K562 (cell line): Measurements from ENCODE around the gene CPEB1. TPM values are rescaled to one million over a fixed set of nuclear protein-coding genes. Genes with fewer than 3 reads are reported as not detected.

Source experiments
- ATAC-seq: fragments of 200-7000 bp; cut with Tn5 transposase; 3 replicates; pipeline ENCODE4 v1.9.1; 2020; ENCODE audit warnings: moderate library complexity
- BruUV-seq: library from RNA; stranded (reverse); fragments of 400-500 nt; replicated peaks from 2 replicates; lab custom pipeline; 2021; lab: Mats Ljungman, UMichigan
- CTCF ChIA-PET: fragments of 300-600 bp; formaldehyde crosslinking; extraction: SDS; loops from one replicate; lab custom pipeline; 2021; ENCODE audit warnings: low intra/inter-chr PET ratio; lab: Yijun Ruan, JAX
- POLR2A ChIA-PET: fragments of 300-600, 350-650 bp; sonication (Branson Sonifier 250); formaldehyde crosslinking; extraction: SDS; loops from one replicate; lab custom pipeline; 2021; ENCODE audit warnings: antibody characterized with exemption, inconsistent platforms; lab: Yijun Ruan, JAX
- DNase-seq, 4 experiments: peaks; one replicate each; pipeline versions ENCODE4 v3.0.0 to v3.0.0-alpha.2; 2011 to 2018; ENCODE audit warnings: low spot score in 3 of 4, mixed read lengths in 3 of 4; ENCODE audit errors: extremely low read depth in 1 of 4
- FAIRE-seq: peaks from 2 replicates; lab custom pipeline; 2011; peaks lifted over from hg19 to GRCh38; lab: Jason Lieb, UNC
- H2AFZ ChIP-seq: 2 replicates; pipeline ENCODE4 v1.6.0; 2011; ENCODE audit warnings: low read depth, low read length, control low read depth, inconsistent platforms
- H3K27ac ChIP-seq: fragments of 200-600 bp; 3 replicates; pipeline ENCODE4 v1.8.0; 2011; ENCODE audit warnings: low read depth, mild to moderate bottlenecking, control low read depth, inconsistent platforms, low read length, moderate library complexity, mixed read lengths; ENCODE audit errors: extremely low read depth
- H3K27me3 ChIP-seq, 2 experiments: fragments of 300-600 bp in 1 of 2; 2 replicates in 1 of 2; 3 replicates in 1 of 2; pipeline versions ENCODE4 v1.6.0 to v1.8.0; 2011; ENCODE audit warnings: inconsistent platforms in 2 of 2, low read length in 2 of 2, mild to moderate bottlenecking in 1 of 2, mixed read lengths in 1 of 2, moderate library complexity in 1 of 2; ENCODE audit not compliant: control insufficient read depth in 2 of 2, insufficient read depth in 2 of 2
- H3K36me3 ChIP-seq: fragments of 300-600 bp; 3 replicates; pipeline ENCODE4 v1.8.0; 2011; ENCODE audit warnings: mild to moderate bottlenecking, low read length, inconsistent platforms; ENCODE audit not compliant: control insufficient read depth, insufficient read depth
- H3K4me1 ChIP-seq, 2 experiments: fragments of 200-600 bp in 1 of 2; replicated peaks in 1 of 2; 2 replicates in 1 of 2; 3 replicates in 1 of 2; pipeline versions ENCODE4 v1.5.1 to v1.8.0; 2011; ENCODE audit warnings: inconsistent platforms in 2 of 2, low read length in 2 of 2, mild to moderate bottlenecking in 1 of 2, mixed read lengths in 1 of 2, moderate library complexity in 1 of 2; ENCODE audit not compliant: control insufficient read depth in 2 of 2, insufficient read depth in 2 of 2
- H3K4me2 ChIP-seq: 2 replicates; pipeline ENCODE4 v1.6.1; 2011; ENCODE audit warnings: low read length, control low read depth, inconsistent platforms, mixed read lengths; ENCODE audit not compliant: insufficient read depth
- H3K4me3 ChIP-seq: fragments of 200-600 bp; sonication (generic), shearing (Covaris generic); 2 replicates; pipeline ENCODE4 v1.5.1; 2016; ENCODE audit warnings: control low read depth, inconsistent platforms
- H3K79me2 ChIP-seq: fragments of 200-600 bp; 3 replicates; pipeline ENCODE4 v1.8.0; 2011; ENCODE audit warnings: low read length, inconsistent platforms; ENCODE audit not compliant: control insufficient read depth, insufficient read depth
- H3K9ac ChIP-seq, 2 experiments: 2 replicates each; pipeline versions ENCODE4 v1.6.0 to v1.6.1; 2011; ENCODE audit warnings: low read depth in 2 of 2, low read length in 2 of 2, control low read depth in 1 of 2, inconsistent platforms in 1 of 2, mild to moderate bottlenecking in 1 of 2, mixed read lengths in 1 of 2; ENCODE audit not compliant: insufficient read depth in 1 of 2
- H3K9me1 ChIP-seq: one replicate; pipeline ENCODE4 v1.6.0; 2011; ENCODE audit warnings: inconsistent platforms, mild to moderate bottlenecking, low read length, moderate library complexity; ENCODE audit not compliant: control insufficient read depth, insufficient read depth
- H3K9me3 ChIP-seq: replicated peaks from 2 replicates; pipeline ENCODE4 v1.5.1; 2011; ENCODE audit warnings: low read depth, low read length, inconsistent platforms; ENCODE audit not compliant: control insufficient read depth, insufficient read depth
- H4K20me1 ChIP-seq: replicated peaks from 2 replicates; pipeline ENCODE4 v1.6.1; 2011; ENCODE audit warnings: low read length, inconsistent platforms, mixed read lengths; ENCODE audit not compliant: control insufficient read depth, insufficient read depth
- ARID1B ChIP-seq: fragments of 450-650 bp; IDR thresholded peaks from 2 replicates; pipeline ENCODE4 v1.6.1; 2016; ENCODE audit warnings: antibody characterized with exemption, mild to moderate bottlenecking, inconsistent platforms
- CTBP1 ChIP-seq: fragments of 450-650 bp; IDR thresholded peaks from 2 replicates; pipeline ENCODE4 v1.6.1; 2016; ENCODE audit warnings: borderline replicate concordance
- DIDO1 ChIP-seq: fragments of 450-650 bp; IDR thresholded peaks from 2 replicates; pipeline ENCODE4 v1.6.1; 2016; ENCODE audit warnings: low read depth, missing biosample characterization, missing genetic modification characterization
- FOXK1 ChIP-seq: sonication (generic); formaldehyde crosslinking; IDR thresholded peaks from 2 replicates; pipeline ENCODE4 v1.8.0; 2022; ENCODE audit warnings: missing genetic modification reagents, mild to moderate bottlenecking, borderline replicate concordance
- GTF2B ChIP-seq: IDR thresholded peaks from 2 replicates; pipeline ENCODE4 v1.6.1; 2011; ENCODE audit not compliant: insufficient read length; ENCODE audit errors: extremely low read depth
- HMG20B ChIP-seq: fragments of 250-450 bp; sonication (Bioruptor Pico); IDR thresholded peaks from 2 replicates; pipeline ENCODE4 v1.5.0; 2021; ENCODE audit warnings: mild to moderate bottlenecking
- HNRNPH1 ChIP-seq: fragments of 200-400 bp; formaldehyde crosslinking; optimal IDR thresholded peaks from 2 replicates; pipeline ENCODE3; 2017; ENCODE audit warnings: low read depth, mild to moderate bottlenecking, low read length, moderate library complexity
- MTA1 ChIP-seq: fragments of 450-650 bp; IDR thresholded peaks from 2 replicates; pipeline ENCODE4 v1.6.1; 2017; ENCODE audit warnings: borderline replicate concordance
- NBN ChIP-seq: fragments of 450-650 bp; IDR thresholded peaks from 2 replicates; pipeline ENCODE4 v1.6.1; 2016; ENCODE audit warnings: low read depth, mild to moderate bottlenecking
- NFATC3 ChIP-seq: fragments of 450-650 bp; IDR thresholded peaks from 2 replicates; pipeline ENCODE4 v1.6.1; 2017; ENCODE audit warnings: mild to moderate bottlenecking
- NR2C2 ChIP-seq, 2 experiments: fragments of 200-800 bp in 1 of 2; sonication (Bioruptor generic) in 1 of 2; sonication (generic) in 1 of 2; formaldehyde crosslinking in 1 of 2; IDR thresholded peaks; 2 replicates each; pipeline versions ENCODE4 v1.6.1 to v1.8.0; 2016 to 2022; ENCODE audit warnings: mild to moderate bottlenecking in 1 of 2, missing compliant biosample characterization in 1 of 2, missing genetic modification characterization in 1 of 2, missing genetic modification reagents in 1 of 2
- PTTG1 ChIP-seq: fragments of 450-650 bp; IDR thresholded peaks from 2 replicates; pipeline ENCODE4 v1.6.1; 2016; ENCODE audit warnings: low read depth, mild to moderate bottlenecking, missing genetic modification characterization, missing compliant biosample characterization
- RBM14 ChIP-seq: fragments of 200-400 bp; formaldehyde crosslinking; IDR thresholded peaks from 2 replicates; pipeline ENCODE4 v1.6.1; 2018; ENCODE audit warnings: low read depth, mild to moderate bottlenecking, low read length, moderate library complexity, borderline replicate concordance; ENCODE audit not compliant: insufficient read depth
- RCOR1 ChIP-seq, 2 experiments: IDR thresholded peaks; 2 replicates each; pipeline ENCODE4 v1.6.1; 2012; ENCODE audit warnings: low read depth in 2 of 2, low read length in 2 of 2, borderline replicate concordance in 1 of 2, improper control_type of control experiment in 1 of 2
- RFX1 ChIP-seq: fragments of 450-650 bp; IDR thresholded peaks from 2 replicates; pipeline ENCODE4 v1.6.1; 2016; ENCODE audit warnings: mild to moderate bottlenecking, moderate library complexity
- RUNX1 ChIP-seq: sonication (generic); IDR thresholded peaks from 2 replicates; pipeline ENCODE4 v1.6.1; 2016; ENCODE audit warnings: antibody characterized with exemption, low read depth
- SRSF1 ChIP-seq: fragments of 200-400 bp; formaldehyde crosslinking; IDR thresholded peaks from 2 replicates; pipeline ENCODE4 v1.6.1; 2017; ENCODE audit warnings: mild to moderate bottlenecking, low read depth, low read length, moderate library complexity
- TAF1 ChIP-seq: IDR thresholded peaks from 2 replicates; pipeline ENCODE4 v1.6.1; 2011; ENCODE audit warnings: mild to moderate bottlenecking, low read length, moderate library complexity; ENCODE audit not compliant: insufficient read depth, control insufficient read depth, severe bottlenecking; ENCODE audit errors: extremely low read depth
- TAL1 ChIP-seq: fragments of 450-650 bp; IDR thresholded peaks from 2 replicates; pipeline ENCODE4 v1.6.1; 2016; ENCODE audit warnings: mild to moderate bottlenecking
- TCF3 ChIP-seq: sonication (generic); formaldehyde crosslinking; IDR thresholded peaks from 2 replicates; pipeline ENCODE4 v1.4.0; 2020; ENCODE audit warnings: mild to moderate bottlenecking, missing genetic modification reagents
- TSC22D4 ChIP-seq: fragments of 450-650 bp; IDR thresholded peaks from 2 replicates; pipeline ENCODE4 v1.6.1; 2016; ENCODE audit warnings: missing genetic modification characterization, missing biosample characterization, control low read depth
- ZKSCAN1 ChIP-seq: fragments of 150-350 bp; IDR thresholded peaks from 2 replicates; pipeline ENCODE4 v1.6.1; 2016; ENCODE audit warnings: low read depth, low read length
- ZNF253 ChIP-seq: fragments of 250-450 bp; sonication (Bioruptor Pico); conservative IDR thresholded peaks from 2 replicates; pipeline ENCODE4 v1.6.1; 2021; ENCODE audit warnings: mild to moderate bottlenecking
- ZNF561 ChIP-seq: fragments of 450-650 bp; formaldehyde crosslinking; conservative IDR thresholded peaks from 2 replicates; pipeline ENCODE4 v1.4.0; 2020; ENCODE audit warnings: mild to moderate bottlenecking, moderate library complexity
- ZNF668 ChIP-seq: fragments of 250-450 bp; sonication (Bioruptor Pico); IDR thresholded peaks from 2 replicates; pipeline ENCODE4 v1.8.0; 2022; ENCODE audit warnings: mild to moderate bottlenecking, inconsistent platforms
- WGBS: fragments of 100-300 bp; shearing (Covaris generic); methylation state at CpG from one replicate; pipeline ENCODE4 v1.1.6; 2016; ENCODE audit warnings: low coverage, mixed read lengths; ENCODE audit not compliant: insufficient coverage; ENCODE audit errors: missing lambda C conversion rate; 5-methylcytosine and 5-hydroxymethylcytosine counted together
- in situ Hi-C: fragments of 300-500 bp; cut with MboI; formaldehyde crosslinking; loops from 4 replicates; pipeline ENCODE4 v1.15.0; 2018; ENCODE audit warnings: inconsistent platforms, mixed read lengths
- intact Hi-C: fragments of 100-400 bp; cut with micrococcal nuclease; formaldehyde crosslinking; loops from 2 replicates; pipeline ENCODE4 v1.14.2; 2022
- polyA plus RNA-seq, 8 experiments: library from polyadenylated mRNA; depleted of rRNA in 4 of 8; stranded (reverse) in 5 of 8; unstranded in 3 of 8; fragments of >200 nt; fragmentation: Nextera tagmentation in 2 of 8; fragmentation: Illumina TruSeq in 1 of 8; extraction: Ambion mirVana in 2 of 8; extraction: Trizol in 1 of 8; gene quantifications; 2 replicates each; pipeline versions ENCODE4 v1.2.1 to v1.2.3, GENCODE V29; 2011 to 2014; ENCODE audit warnings: inconsistent platforms in 1 of 8, missing spikeins in 1 of 8
- total RNA-seq, 7 experiments: library from RNA; depleted of rRNA in 6 of 7; stranded (reverse); fragments of >200 nt in 6 of 7; fragmentation: Illumina TruSeq in 2 of 7; extraction: Trizol in 2 of 7; gene quantifications; 2 replicates each; pipeline versions ENCODE4 v1.2.1 to v1.2.3, GENCODE V29; 2011 to 2021; ENCODE audit warnings: low replicate concordance in 1 of 7

CPEB1 gene
- total and polyA plus RNA-seq, 9 of the 15 experiments (the other 6 are each of a cell fraction or from before 2014, with no cell fraction given), result 2.2 to 13.4 (median 9.7) TPM

- Histone ChIP-seq H3K4me2 (no peak overlapping the region), H3K27me3 (no peaks in the 10 kb centered on the region), H3K4me1 (peaks cover 21% of the 10 kb centered on the region in 2 experiments; a peak in 4 of 5 replicates), H3K27ac (no peak overlapping the region), H2AFZ (no peak overlapping the region), H3K79me2 (no peaks in the 10 kb centered on the region; the same call in 2 of the 3 replicates), H3K9me3 (no peaks in the 10 kb centered on the region), H3K36me3 (peaks cover 62% of the 10 kb centered on the region), H4K20me1 (peaks cover 10% of the 10 kb centered on the region), H3K9me1 (peaks cover 4% of the 10 kb centered on the region), H3K4me3 (no peak overlapping the region), H3K9ac (peak overlapping the region in 1 of 2 experiments; percentile 6; a peak in 1 of 4 replicates)
- ATAC-seq (peak; percentile 37), DNase-seq (peak in 1 of 4 experiments; percentile 19), FAIRE-seq (no peak)
- TF ChIP-seq RUNX1 (no peak), TCF3 (CRISPR knock-in tag) (0 out of 2 replicates have a peak, but pooled peaks have one; percentile 26), PTTG1 (tag) (0 out of 2 replicates have a peak, but pooled peaks have one; percentile 20), RCOR1 (IDR thresholded peaks at IDR 0.05; ENCODE audit: borderline replicate concordance in 1 of 2, low read depth in 2 of 2, low read length in 2 of 2) (peak in 1 of 2 experiments; percentile 43; a peak in 1 of 4 replicates), FOXK1 (CRISPR knock-in tag) (no peak), TSC22D4 (tag) (no peak), DIDO1 (tag) (no peak), GTF2B (no peak), CTBP1 (0 out of 2 replicates have a peak, but pooled peaks have one; percentile 16), NR2C2 (CRISPR knock-in tag; IDR thresholded peaks at IDR 0.05) (no peak), NR2C2 (tag; IDR thresholded peaks at IDR 0.05) (peak; percentile 15; the same call in 1 of the 2 replicates), HMG20B (CRISPR knock-in tag) (no peak), NFATC3 (no peak), NBN (no peak), ZNF668 (no peak), ZNF561 (CRISPR knock-in tag) (no peak), TAF1 (no peak), TAL1 (0 out of 2 replicates have a peak, but pooled peaks have one; percentile 6), ZNF253 (CRISPR knock-in tag) (no peak), SRSF1 (no peak), ARID1B (peak; percentile 32; the same call in 1 of the 2 replicates), HNRNPH1 (no peak), ZKSCAN1 (no peak), RFX1 (no peak), MTA1 (no peak), RBM14 (no peak)
- ChIA-PET CTCF (no interaction called here), POLR2A (interaction anchor here (0.5 to 2.1 kb wide), 2 partner anchors 32 to 217 kb away, joined by 3 to 5 read pairs; no protein-coding TSS in a partner anchor)
- 5% methylated on average over 2 of the region's 2 CpGs for WGBS
- no TSS peak for BruUV-seq
- intact Hi-C loops (loop anchor here (5.0 kb wide), 1 partner anchor 65 kb away; no protein-coding TSS in a partner anchor), in situ Hi-C loops (no loop called here)
These were observed 79.5 kb downstream of the CPEB1 start for GRCh38 chr15:82567661-82568060.
